ENCODE measurements around the gene GTF3C1.

DNA sequence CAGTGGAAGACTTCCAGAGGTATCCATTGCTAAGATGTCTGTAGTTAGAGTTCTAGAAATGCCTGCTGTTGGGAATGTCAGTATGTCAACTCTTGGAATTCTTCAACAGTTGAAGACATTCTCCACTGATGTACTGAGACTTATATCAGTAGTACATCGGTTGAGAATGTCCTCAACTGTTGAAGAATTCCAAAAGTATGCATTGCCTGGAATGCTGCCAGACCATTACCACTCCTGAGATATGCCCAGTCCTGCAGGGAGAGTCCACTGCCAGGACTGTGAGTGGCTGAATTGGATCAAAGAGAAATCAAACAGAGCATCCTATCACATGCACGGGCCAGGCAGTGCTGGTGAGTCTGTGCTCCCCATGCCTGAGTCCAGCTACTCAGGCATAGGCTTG lies 105.7 kb downstream of the GTF3C1 start:
- no peak for TF ChIP-seq POLR2A (IDR thresholded peaks at IDR 0.05)
- no peak for TF ChIP-seq CTCF (IDR thresholded peaks at IDR 0.05)

All from thyroid gland (tissue), 4 donors.